Activated CD8-positive, alpha-beta memory T cell treated with anti-CD3 and anti-CD28 coated beads, Interleukin-2, amount 50 U/mL, for 24 hours (primary cell): ENCODE data around the gene POLR3E.
"Not testable (repeated sequence)": the region's sequence is repeated elsewhere in the genome, so short reads cannot be mapped to it uniquely, and the experiment has no call there.

Experiments
- DNase-seq: peaks from one replicate; pipeline ENCODE4 v3.0.0-alpha.2; 2020; ENCODE audit errors: extremely low read depth

POLR3E gene

GRCh38 chr16:22330326-22330725 lies 33.1 kb downstream of the POLR3E start:
- DNase-seq = no peak

- DNase-seq = no peak
Measured at GRCh38 chr16:22333457-22333994, 36.3 kb downstream of the POLR3E start.

- DNase-seq = no peak
Measured at GRCh38 chr16:22335668-22336246, 38.5 kb downstream of the POLR3E start.

- no peak for DNase-seq
Measured at GRCh38 chr16:22336581-22336980, 39.4 kb downstream of the POLR3E start.

GRCh38 chr16:22337045-22337444 lies 39.8 kb downstream of the POLR3E start:
- DNase-seq = no peak

GRCh38 chr16:22337849-22338635 lies 40.8 kb downstream of the POLR3E start:
- DNase-seq = no peak

- DNase-seq = no peak
Measured at GRCh38 chr16:22340945-22341344, 43.7 kb downstream of the POLR3E start.

- no peak for DNase-seq
Measured at GRCh38 chr16:22342082-22342481, 44.9 kb downstream of the POLR3E start.

- no peak for DNase-seq
Measured at GRCh38 chr16:22346483-22346882, 49.3 kb downstream of the POLR3E start.

- DNase-seq = no peak
Measured at GRCh38 chr16:22347100-22347820, 50.1 kb downstream of the POLR3E start.

- no peak for DNase-seq
Measured at GRCh38 chr16:22348291-22348690, 51.1 kb downstream of the POLR3E start.

- not testable (repeated sequence) for DNase-seq
Measured at GRCh38 chr16:22351017-22351416, 53.8 kb downstream of the POLR3E start.

- DNase-seq = no peak
Measured at GRCh38 chr16:22352140-22352539, 54.9 kb downstream of the POLR3E start.

- DNase-seq = no peak
Measured at GRCh38 chr16:22352723-22353122, 55.5 kb downstream of the POLR3E start.

GRCh38 chr16:22353191-22353919 lies 56.1 kb downstream of the POLR3E start:
- DNase-seq = no peak

GRCh38 chr16:22353933-22354541 lies 56.8 kb downstream of the POLR3E start:
- no peak for DNase-seq

GRCh38 chr16:22355487-22355908 lies 58.3 kb downstream of the POLR3E start:
- DNase-seq = no peak

GRCh38 chr16:22356930-22357634 lies 59.9 kb downstream of the POLR3E start:
- no peak for DNase-seq

GRCh38 chr16:22357635-22357971 lies 60.4 kb downstream of the POLR3E start:
- DNase-seq = no peak

- DNase-seq = no peak
Measured at GRCh38 chr16:22358000-22358399, 60.8 kb downstream of the POLR3E start.

GRCh38 chr16:22359679-22360078 lies 62.5 kb downstream of the POLR3E start:
- DNase-seq = no peak
